Measurements from ENCODE around the gene RPL41. TPM values are rescaled to one million over a fixed set of nuclear protein-coding genes. Genes with fewer than 3 reads are reported as not detected.

Gene RPL41
- total and polyA plus RNA-seq, 9 of the 15 experiments (the other 6 are each of a cell fraction or from before 2014, with no cell fraction given): 3,403 to 11,276 (median 5,604) TPM

GRCh38 chr12:56127888-56128669, 11.6 kb downstream of the RPL41 start, which contains the start of gene ESYT1 (continued):
- TF ChIP-seq ZNF253 (CRISPR knock-in tag; conservative IDR thresholded peaks at IDR 0.05) (no peak), MECOM (CRISPR knock-in tag; IDR thresholded peaks at IDR 0.05) (no peak), XRCC4 (IDR thresholded peaks at IDR 0.05; ENCODE audit: extremely low read depth, insufficient read depth, insufficient read length) (no peak), MTA2 (IDR thresholded peaks at IDR 0.05; ENCODE audit: low read depth) (no peak), CREM (IDR thresholded peaks at IDR 0.05; ENCODE audit: low read depth) (peak; percentile 94), MAFK (IDR thresholded peaks at IDR 0.05; ENCODE audit: low read length) (no peak), TBL1XR1 (IDR thresholded peaks at IDR 0.05; ENCODE audit: low read length in 2 of 2) (peak in 1 of 2 experiments; percentile 11; a peak in 3 of 4 replicates), MIER1 (IDR thresholded peaks at IDR 0.05; ENCODE audit: low read depth) (no peak), MXI1 (IDR thresholded peaks at IDR 0.05; ENCODE audit: low read depth, low read length) (peak; percentile 83), KLF1 (tag; IDR thresholded peaks at IDR 0.05) (no peak), BCOR (IDR thresholded peaks at IDR 0.05) (no peak), NR2F6 (CRISPR knock-in tag; IDR thresholded peaks at IDR 0.05) (no peak; the same call in 1 of the 2 replicates), CBFA2T2 (conservative IDR thresholded peaks at IDR 0.05) (no peak), MAFF (IDR thresholded peaks at IDR 0.05; ENCODE audit: low read length) (no peak)
- TF ChIP-seq, protein P1, sequence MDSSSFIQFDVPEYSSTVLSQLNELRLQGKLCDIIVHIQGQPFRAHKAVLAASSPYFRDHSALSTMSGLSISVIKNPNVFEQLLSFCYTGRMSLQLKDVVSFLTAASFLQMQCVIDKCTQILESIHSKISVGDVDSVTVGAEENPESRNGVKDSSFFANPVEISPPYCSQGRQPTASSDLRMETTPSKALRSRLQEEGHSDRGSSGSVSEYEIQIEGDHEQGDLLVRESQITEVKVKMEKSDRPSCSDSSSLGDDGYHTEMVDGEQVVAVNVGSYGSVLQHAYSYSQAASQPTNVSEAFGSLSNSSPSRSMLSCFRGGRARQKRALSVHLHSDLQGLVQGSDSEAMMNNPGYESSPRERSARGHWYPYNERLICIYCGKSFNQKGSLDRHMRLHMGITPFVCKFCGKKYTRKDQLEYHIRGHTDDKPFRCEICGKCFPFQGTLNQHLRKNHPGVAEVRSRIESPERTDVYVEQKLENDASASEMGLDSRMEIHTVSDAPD (CRISPR knock-in tag; IDR thresholded peaks at IDR 0.05): no peak
- TF ChIP-seq, protein P2, sequence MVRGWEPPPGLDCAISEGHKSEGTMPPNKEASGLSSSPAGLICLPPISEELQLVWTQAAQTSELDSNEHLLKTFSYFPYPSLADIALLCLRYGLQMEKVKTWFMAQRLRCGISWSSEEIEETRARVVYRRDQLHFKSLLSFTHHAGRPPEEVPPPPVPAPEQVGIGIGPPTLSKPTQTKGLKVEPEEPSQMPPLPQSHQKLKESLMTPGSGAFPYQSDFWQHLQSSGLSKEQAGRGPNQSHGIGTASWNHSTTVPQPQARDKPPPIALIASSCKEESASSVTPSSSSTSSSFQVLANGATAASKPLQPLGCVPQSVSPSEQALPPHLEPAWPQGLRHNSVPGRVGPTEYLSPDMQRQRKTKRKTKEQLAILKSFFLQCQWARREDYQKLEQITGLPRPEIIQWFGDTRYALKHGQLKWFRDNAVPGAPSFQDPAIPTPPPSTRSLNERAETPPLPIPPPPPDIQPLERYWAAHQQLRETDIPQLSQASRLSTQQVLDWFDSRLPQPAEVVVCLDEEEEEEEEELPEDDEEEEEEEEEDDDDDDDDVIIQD (CRISPR knock-in tag; IDR thresholded peaks at IDR 0.05): no peak; the same call in 1 of the 2 replicates
- TF ChIP-seq, protein P3, sequence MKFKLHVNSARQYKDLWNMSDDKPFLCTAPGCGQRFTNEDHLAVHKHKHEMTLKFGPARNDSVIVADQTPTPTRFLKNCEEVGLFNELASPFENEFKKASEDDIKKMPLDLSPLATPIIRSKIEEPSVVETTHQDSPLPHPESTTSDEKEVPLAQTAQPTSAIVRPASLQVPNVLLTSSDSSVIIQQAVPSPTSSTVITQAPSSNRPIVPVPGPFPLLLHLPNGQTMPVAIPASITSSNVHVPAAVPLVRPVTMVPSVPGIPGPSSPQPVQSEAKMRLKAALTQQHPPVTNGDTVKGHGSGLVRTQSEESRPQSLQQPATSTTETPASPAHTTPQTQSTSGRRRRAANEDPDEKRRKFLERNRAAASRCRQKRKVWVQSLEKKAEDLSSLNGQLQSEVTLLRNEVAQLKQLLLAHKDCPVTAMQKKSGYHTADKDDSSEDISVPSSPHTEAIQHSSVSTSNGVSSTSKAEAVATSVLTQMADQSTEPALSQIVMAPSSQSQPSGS (CRISPR knock-in tag; IDR thresholded peaks at IDR 0.05): no peak; the same call in 1 of the 2 replicates
- TF ChIP-seq, protein P4, sequence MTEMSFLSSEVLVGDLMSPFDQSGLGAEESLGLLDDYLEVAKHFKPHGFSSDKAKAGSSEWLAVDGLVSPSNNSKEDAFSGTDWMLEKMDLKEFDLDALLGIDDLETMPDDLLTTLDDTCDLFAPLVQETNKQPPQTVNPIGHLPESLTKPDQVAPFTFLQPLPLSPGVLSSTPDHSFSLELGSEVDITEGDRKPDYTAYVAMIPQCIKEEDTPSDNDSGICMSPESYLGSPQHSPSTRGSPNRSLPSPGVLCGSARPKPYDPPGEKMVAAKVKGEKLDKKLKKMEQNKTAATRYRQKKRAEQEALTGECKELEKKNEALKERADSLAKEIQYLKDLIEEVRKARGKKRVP (CRISPR knock-in tag; IDR thresholded peaks at IDR 0.05): peak; percentile 58; the same call in 1 of the 2 replicates
- TF ChIP-seq, protein P5, sequence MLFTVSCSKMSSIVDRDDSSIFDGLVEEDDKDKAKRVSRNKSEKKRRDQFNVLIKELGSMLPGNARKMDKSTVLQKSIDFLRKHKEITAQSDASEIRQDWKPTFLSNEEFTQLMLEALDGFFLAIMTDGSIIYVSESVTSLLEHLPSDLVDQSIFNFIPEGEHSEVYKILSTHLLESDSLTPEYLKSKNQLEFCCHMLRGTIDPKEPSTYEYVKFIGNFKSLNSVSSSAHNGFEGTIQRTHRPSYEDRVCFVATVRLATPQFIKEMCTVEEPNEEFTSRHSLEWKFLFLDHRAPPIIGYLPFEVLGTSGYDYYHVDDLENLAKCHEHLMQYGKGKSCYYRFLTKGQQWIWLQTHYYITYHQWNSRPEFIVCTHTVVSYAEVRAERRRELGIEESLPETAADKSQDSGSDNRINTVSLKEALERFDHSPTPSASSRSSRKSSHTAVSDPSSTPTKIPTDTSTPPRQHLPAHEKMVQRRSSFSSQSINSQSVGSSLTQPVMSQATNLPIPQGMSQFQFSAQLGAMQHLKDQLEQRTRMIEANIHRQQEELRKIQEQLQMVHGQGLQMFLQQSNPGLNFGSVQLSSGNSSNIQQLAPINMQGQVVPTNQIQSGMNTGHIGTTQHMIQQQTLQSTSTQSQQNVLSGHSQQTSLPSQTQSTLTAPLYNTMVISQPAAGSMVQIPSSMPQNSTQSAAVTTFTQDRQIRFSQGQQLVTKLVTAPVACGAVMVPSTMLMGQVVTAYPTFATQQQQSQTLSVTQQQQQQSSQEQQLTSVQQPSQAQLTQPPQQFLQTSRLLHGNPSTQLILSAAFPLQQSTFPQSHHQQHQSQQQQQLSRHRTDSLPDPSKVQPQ (CRISPR knock-in tag; IDR thresholded peaks at IDR 0.05; ENCODE audit: borderline replicate concordance): no peak; the same call in 1 of the 2 replicates
- TF ChIP-seq, protein P6, sequence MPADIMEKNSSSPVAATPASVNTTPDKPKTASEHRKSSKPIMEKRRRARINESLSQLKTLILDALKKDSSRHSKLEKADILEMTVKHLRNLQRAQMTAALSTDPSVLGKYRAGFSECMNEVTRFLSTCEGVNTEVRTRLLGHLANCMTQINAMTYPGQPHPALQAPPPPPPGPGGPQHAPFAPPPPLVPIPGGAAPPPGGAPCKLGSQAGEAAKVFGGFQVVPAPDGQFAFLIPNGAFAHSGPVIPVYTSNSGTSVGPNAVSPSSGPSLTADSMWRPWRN (IDR thresholded peaks at IDR 0.05; ENCODE audit: low read depth): no peak

Measured in K562 (cell line).